GM18951 (cell line): ENCODE results near the gene MZT2B.
"Not testable (repeated sequence)": the region's sequence is repeated elsewhere in the genome, so short reads cannot be mapped to it uniquely, and the experiment has no call there.

Source experiments
- POLR2A ChIP-seq: IDR thresholded peaks from 4 replicates; pipeline ENCODE4 v1.6.1; 2011; ENCODE audit warnings: mild to moderate bottlenecking; ENCODE audit not compliant: insufficient read length, insufficient read depth; ENCODE audit errors: extremely low read depth
- in situ Hi-C: fragments of 300-500 bp; cut with MboI; formaldehyde crosslinking; loops from one replicate; pipeline ENCODE4 v1.12.0; 2022; ENCODE audit warnings: low sequenced_read_pairs, mixed read lengths, inconsistent platforms; ENCODE audit not compliant: unreplicated experiment

Gene MZT2B

GRCh38 chr2:130150181-130151144, 31.6 kb upstream of the MZT2B start:
- in situ Hi-C loops, result no loop called here

GRCh38 chr2:130151145-130151512, 30.9 kb upstream of the MZT2B start:
- in situ Hi-C loops, result not testable (repeated sequence)

More at GRCh38 chr2:130150181-130151144, 31.6 kb upstream of the MZT2B start:
- TF ChIP-seq POLR2A, result no peak

GRCh38 chr2:130152136-130152815, 29.8 kb upstream of the MZT2B start:
- in situ Hi-C loops, result not testable (repeated sequence)

GRCh38 chr2:130152816-130153595, 29.1 kb upstream of the MZT2B start:
- in situ Hi-C loops, result no loop called here
- TF ChIP-seq POLR2A, result no peak

GRCh38 chr2:130153721-130154422, 28.2 kb upstream of the MZT2B start:
- in situ Hi-C loops, result not testable (repeated sequence)

GRCh38 chr2:130154423-130154770, 27.7 kb upstream of the MZT2B start:
- in situ Hi-C loops, result not testable (repeated sequence)

- in situ Hi-C loops, result no loop called here
- no peak for TF ChIP-seq POLR2A
These were observed 27.0 kb upstream of the MZT2B start for GRCh38 chr2:130154773-130155765.

- in situ Hi-C loops, result not testable (repeated sequence)
These were observed 26.0 kb upstream of the MZT2B start for GRCh38 chr2:130155956-130156623.

GRCh38 chr2:130156624-130157004, 25.4 kb upstream of the MZT2B start:
- TF ChIP-seq POLR2A, result no peak
- in situ Hi-C loops, result no loop called here

GRCh38 chr2:130157354-130157753, 24.7 kb upstream of the MZT2B start:
- in situ Hi-C loops, result not testable (repeated sequence)

GRCh38 chr2:130157825-130158514, 24.1 kb upstream of the MZT2B start:
- in situ Hi-C loops, result not testable (repeated sequence)

GRCh38 chr2:130158631-130159030, 23.4 kb upstream of the MZT2B start:
- in situ Hi-C loops, result no loop called here
- TF ChIP-seq POLR2A, result no peak

- in situ Hi-C loops, result not testable (repeated sequence)
These were observed 22.7 kb upstream of the MZT2B start for GRCh38 chr2:130159376-130159775.
